ENCODE results near the gene AHCYL1. TPM values are rescaled to one million over a fixed set of nuclear protein-coding genes. Genes with fewer than 3 reads are reported as not detected.
A peak's percentile ranks its signal among the peaks of the same experiment; 100 is the strongest.

Gene AHCYL1
- total and polyA plus RNA-seq, 10 of the 15 experiments (the other 5 are each of a cell fraction or from before 2014, with no cell fraction given) = 24.7 to 73.6 (median 46.8) TPM

DNA sequence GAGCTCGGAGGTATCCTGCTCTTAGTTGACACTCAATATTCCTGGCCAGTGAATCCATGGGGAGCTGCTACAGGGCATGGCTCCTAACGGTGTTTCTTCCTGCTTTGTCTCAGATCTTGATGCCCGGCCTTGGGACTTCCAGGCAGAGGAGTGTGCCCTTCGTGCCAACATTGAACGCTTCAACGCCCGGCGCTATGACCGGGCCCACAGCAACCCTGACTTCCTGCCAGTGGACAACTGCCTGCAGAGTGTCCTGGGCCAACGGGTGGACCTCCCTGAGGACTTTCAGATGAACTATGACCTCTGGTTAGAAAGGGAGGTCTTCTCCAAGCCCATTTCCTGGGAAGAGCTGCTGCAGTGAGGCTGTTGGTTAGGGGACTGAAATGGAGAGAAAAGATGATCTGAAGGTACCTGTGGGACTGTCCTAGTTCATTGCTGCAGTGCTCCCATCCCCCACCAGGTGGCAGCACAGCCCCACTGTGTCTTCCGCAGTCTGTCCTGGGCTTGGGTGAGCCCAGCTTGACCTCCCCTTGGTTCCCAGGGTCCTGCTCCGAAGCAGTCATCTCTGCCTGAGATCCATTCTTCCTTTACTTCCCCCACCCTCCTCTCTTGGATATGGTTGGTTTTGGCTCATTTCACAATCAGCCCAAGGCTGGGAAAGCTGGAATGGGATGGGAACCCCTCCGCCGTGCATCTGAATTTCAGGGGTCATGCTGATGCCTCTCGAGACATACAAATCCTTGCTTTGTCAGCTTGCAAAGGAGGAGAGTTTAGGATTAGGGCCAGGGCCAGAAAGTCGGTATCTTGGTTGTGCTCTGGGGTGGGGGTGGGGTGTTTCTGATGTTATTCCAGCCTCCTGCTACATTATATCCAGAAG, 69.2 kb downstream of the AHCYL1 start (continued):
- peak; percentile 77 for TF ChIP-seq RAD21 (IDR thresholded peaks at IDR 0.05; ENCODE audit: insufficient read depth, low read depth, low read length)
- 0 out of 2 replicates have a peak, but pooled peaks have one; percentile 28 for TF ChIP-seq POLR2AphosphoS5 (IDR thresholded peaks at IDR 0.05; ENCODE audit: low read length)
- TF ChIP-seq SMARCA5 (IDR thresholded peaks at IDR 0.05) = 0 out of 2 replicates have a peak, but pooled peaks have one; percentile 35
- TF ChIP-seq ZNF207 (IDR thresholded peaks at IDR 0.05; ENCODE audit: borderline replicate concordance) = no peak
- TF ChIP-seq STAT1 (conservative IDR thresholded peaks at IDR 0.05) = no peak

DNA sequence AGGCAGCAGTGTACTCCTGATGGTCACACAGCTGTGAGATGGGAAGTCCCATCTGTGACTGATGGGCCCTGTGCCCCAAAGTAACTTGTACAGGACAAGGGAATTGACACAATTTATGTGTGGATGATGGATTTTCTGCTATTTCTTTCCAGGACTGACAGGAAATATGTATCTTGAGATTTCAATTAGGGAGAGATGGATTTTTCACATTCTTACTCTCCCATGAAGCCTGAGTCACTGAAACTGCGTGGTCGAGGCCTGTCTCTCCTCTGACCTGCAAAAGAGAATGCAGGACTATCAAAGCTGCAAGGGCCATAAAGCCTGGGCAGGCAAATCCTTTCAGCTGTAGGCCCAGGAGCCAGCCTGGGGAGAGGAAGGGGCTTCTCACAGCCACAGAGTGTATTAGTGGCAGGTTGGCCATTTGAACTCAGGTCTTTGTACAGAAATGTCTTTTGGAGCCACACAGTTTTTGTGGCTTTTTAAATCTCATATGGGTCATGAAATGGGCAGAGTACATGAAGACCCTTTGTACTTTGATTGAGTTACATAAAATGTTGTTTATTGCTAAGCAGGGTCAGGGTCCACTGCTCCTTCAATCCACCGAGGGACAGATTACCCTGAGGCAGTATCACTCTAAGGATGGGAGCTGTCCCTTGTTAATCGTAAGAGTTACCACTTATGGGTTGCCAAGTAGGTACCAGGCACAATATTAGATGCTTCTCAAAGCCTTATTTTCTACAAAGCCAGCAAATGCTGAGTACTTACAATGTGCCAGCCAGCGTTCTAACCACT, 71.1 kb downstream of the AHCYL1 start:
- ChIA-PET SMC1A (ENCODE audit: uncharacterized antibody, unreplicated experiment) (interaction anchor here (1.5 kb wide), 2 partner anchors 36 to 50 kb away, joined by 3 to 5 read pairs; no protein-coding TSS in a partner anchor), CTCF (interaction anchor here (1.2 to 3.1 kb wide), 4 partner anchors 11 to 50 kb away, joined by 4 to 22 read pairs (median 15); partner anchors contain the start of gene STRIP1), POLR2A (no interaction called here), RAD21 (ENCODE audit: unreplicated experiment) (no interaction called here)
- Histone ChIP-seq H3K79me2 (ENCODE audit: control insufficient read depth, insufficient read depth, low read length) (no peaks in the 10 kb centered on the region), H2AFZ (ENCODE audit: control insufficient read depth, low read depth, low read length) (no peak overlapping the region), H3K4me2 (ENCODE audit: control insufficient read depth, insufficient read depth) (no peak overlapping the region), H3K9me3 (replicated peaks; ENCODE audit: control insufficient read depth, insufficient read depth, low read length) (no peaks in the 10 kb centered on the region), H4K20me1 (ENCODE audit: control insufficient read depth, insufficient read depth) (no peaks in the 10 kb centered on the region), H3K27ac (ENCODE audit: control insufficient read depth, insufficient read depth) (no peak overlapping the region), H3K9ac (ENCODE audit: control insufficient read depth, insufficient read depth, low read length) (no peak overlapping the region), H3K4me3 (no peak overlapping the region), H3K27me3 (replicated peaks in 1 of 2; ENCODE audit: control insufficient read depth in 2 of 2, insufficient read depth in 2 of 2, low read length in 1 of 2) (no peaks in the 10 kb centered on the region), H3K4me1 (ENCODE audit: control insufficient read depth, insufficient read depth, low read length) (no peaks in the 10 kb centered on the region), H3K36me3 (ENCODE audit: control insufficient read depth in 2 of 2, insufficient read depth in 2 of 2, low read length in 1 of 2) (peaks cover 16 to 28% of the 10 kb centered on the region in 2 experiments)
- intact Hi-C loops (cut with micrococcal nuclease; ENCODE audit: unreplicated experiment) (no loop called here), in situ Hi-C loops (cut with MboI) (no loop called here)
- TF ChIP-seq ZNF24 (IDR thresholded peaks at IDR 0.05) = no peak
- TF ChIP-seq PML (IDR thresholded peaks at IDR 0.05; ENCODE audit: low read length) = no peak
- no peak for TF ChIP-seq RB1 (IDR thresholded peaks at IDR 0.05; ENCODE audit: borderline replicate concordance)
- TF ChIP-seq, protein P1, sequence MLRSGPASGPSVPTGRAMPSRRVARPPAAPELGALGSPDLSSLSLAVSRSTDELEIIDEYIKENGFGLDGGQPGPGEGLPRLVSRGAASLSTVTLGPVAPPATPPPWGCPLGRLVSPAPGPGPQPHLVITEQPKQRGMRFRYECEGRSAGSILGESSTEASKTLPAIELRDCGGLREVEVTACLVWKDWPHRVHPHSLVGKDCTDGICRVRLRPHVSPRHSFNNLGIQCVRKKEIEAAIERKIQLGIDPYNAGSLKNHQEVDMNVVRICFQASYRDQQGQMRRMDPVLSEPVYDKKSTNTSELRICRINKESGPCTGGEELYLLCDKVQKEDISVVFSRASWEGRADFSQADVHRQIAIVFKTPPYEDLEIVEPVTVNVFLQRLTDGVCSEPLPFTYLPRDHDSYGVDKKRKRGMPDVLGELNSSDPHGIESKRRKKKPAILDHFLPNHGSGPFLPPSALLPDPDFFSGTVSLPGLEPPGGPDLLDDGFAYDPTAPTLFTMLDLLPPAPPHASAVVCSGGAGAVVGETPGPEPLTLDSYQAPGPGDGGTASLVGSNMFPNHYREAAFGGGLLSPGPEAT (IDR thresholded peaks at IDR 0.05; ENCODE audit: low read depth) = no peak
- no peak for TF ChIP-seq IRF4 (IDR thresholded peaks at IDR 0.05; ENCODE audit: low read depth, low read length)
- no peak for TF ChIP-seq CBX3 (IDR thresholded peaks at IDR 0.05; ENCODE audit: borderline replicate concordance, low read depth)
- no peak for DNase-seq (ENCODE audit: low read depth, low spot score)
- 87% methylated on average over 5 of the region's 5 CpGs for WGBS (ENCODE audit: insufficient coverage, insufficient replicate concordance, low lambda C conversion rate, missing lambda C conversion rate)
- no peak for FAIRE-seq
- ATAC-seq = no peak
- no TSS peak for BruUV-seq (replicated peaks)

All from GM12878 (cell line).